ENCODE measurements around the gene SLC43A2.

The SLC43A2 gene

GRCh38 chr17:1561420-1562175, 67.0 kb downstream of the SLC43A2 start:
- peak in 4 of 5 experiments; percentile 17 to 53 (median 23) for DNase-seq

GRCh38 chr17:1560858-1561355, 67.7 kb downstream of the SLC43A2 start:
- DNase-seq: peak in 1 of 5 experiments; percentile 24

- no peak for DNase-seq
These were observed 68.4 kb downstream of the SLC43A2 start for GRCh38 chr17:1560101-1560857.

- no peak for DNase-seq
These were observed 69.3 kb downstream of the SLC43A2 start for GRCh38 chr17:1559047-1560043.

GRCh38 chr17:1558401-1558800, 70.2 kb downstream of the SLC43A2 start:
- DNase-seq: no peak

- no peak for DNase-seq
These were observed 71.1 kb downstream of the SLC43A2 start for GRCh38 chr17:1557355-1558095.

GRCh38 chr17:1555651-1556471, 72.8 kb downstream of the SLC43A2 start:
- no peak for DNase-seq

GRCh38 chr17:1554751-1555540, 73.7 kb downstream of the SLC43A2 start:
- DNase-seq: no peak

GRCh38 chr17:1553354-1554266, 75.0 kb downstream of the SLC43A2 start:
- no peak for DNase-seq

GRCh38 chr17:1552932-1553331, 75.7 kb downstream of the SLC43A2 start:
- DNase-seq: no peak

- no peak for DNase-seq
These were observed 76.9 kb downstream of the SLC43A2 start for GRCh38 chr17:1551741-1552140.

GRCh38 chr17:1548032-1548431, 80.6 kb downstream of the SLC43A2 start:
- no peak for DNase-seq

- DNase-seq: no peak
These were observed 82.2 kb downstream of the SLC43A2 start for GRCh38 chr17:1546292-1546922.

- no peak for DNase-seq
These were observed 83.0 kb downstream of the SLC43A2 start for GRCh38 chr17:1545618-1546017.

GRCh38 chr17:1542316-1542715, 86.3 kb downstream of the SLC43A2 start:
- DNase-seq: no peak

GRCh38 chr17:1541367-1541904, 87.2 kb downstream of the SLC43A2 start:
- no peak for DNase-seq

GRCh38 chr17:1539811-1540210, 88.8 kb downstream of the SLC43A2 start:
- DNase-seq: no peak

- no peak for DNase-seq
These were observed 92.9 kb downstream of the SLC43A2 start for GRCh38 chr17:1535737-1536136.
